Mesodermal cell (in vitro differentiated cells): ENCODE measurements around the gene AFAP1. TPM values are rescaled to one million over a fixed set of nuclear protein-coding genes. Genes with fewer than 3 reads are reported as not detected.
A peak's percentile ranks its signal among the peaks of the same experiment; 100 is the strongest.

ENCODE experiments used
- H3K27ac ChIP-seq: 2 replicates; pipeline ENCODE4 v1.7.0; 2013; ENCODE audit warnings: mild to moderate bottlenecking, low read depth, low read length, moderate library complexity; ENCODE audit not compliant: severe bottlenecking
- H3K36me3 ChIP-seq: 2 replicates; pipeline ENCODE4 v1.7.1; 2013; ENCODE audit warnings: mild to moderate bottlenecking, low read length, moderate library complexity; ENCODE audit not compliant: control insufficient read depth, insufficient read depth
- H3K4me1 ChIP-seq: one replicate; pipeline ENCODE4 v1.7.1; 2013; ENCODE audit warnings: mild to moderate bottlenecking, low read length; ENCODE audit not compliant: insufficient read depth, control insufficient read depth, poor library complexity, severe bottlenecking
- H3K4me3 ChIP-seq: 2 replicates; pipeline ENCODE4 v1.7.0; 2013; ENCODE audit warnings: low read length, control low read depth, mild to moderate bottlenecking; ENCODE audit not compliant: insufficient read depth, poor library complexity, severe bottlenecking; ENCODE audit errors: extremely low read depth
- H3K9me3 ChIP-seq: 2 replicates; pipeline ENCODE4 v1.7.1; 2013; ENCODE audit warnings: mild to moderate bottlenecking, low read length, moderate library complexity; ENCODE audit not compliant: control insufficient read depth
- WGBS, 2 experiments: methylation state at CpG; one replicate each; pipeline ENCODE4 v1.1.5; 2013; ENCODE audit warnings: missing lambda C conversion rate in 2 of 2; ENCODE audit not compliant: insufficient coverage in 2 of 2; 5-methylcytosine and 5-hydroxymethylcytosine counted together
- polyA plus RNA-seq, 2 experiments: library from polyadenylated mRNA; stranded (reverse); fragments of 50-300 nt; gene quantifications; one replicate each; pipeline ENCODE4 v1.2.3, GENCODE V29; 2013

AFAP1 gene
- polyA plus RNA-seq (2013, experiment 1 of 2), result 22.1 TPM
- 20.3 TPM for polyA plus RNA-seq (2013, experiment 2 of 2)

- H3K36me3 ChIP-seq, result peaks cover 1% of the 10 kb centered on the region
- H3K4me1 ChIP-seq, result peaks cover 6% of the 10 kb centered on the region
- H3K4me3 ChIP-seq, result peak within 1 kb of the TSS; percentile 95
- no peaks in the 10 kb centered on the region for H3K9me3 ChIP-seq
- WGBS, 2 experiments, result 0 to 1% methylated on average over 58 to 70 of the region's 96 CpGs
- H3K27ac ChIP-seq, result peak within 1 kb of the TSS; percentile 78
Measured at GRCh38 chr4:7939377-7940108, at the start of gene AFAP1. Gene AFAP1, minus strand, starts transcription at chr4:7939861. Its CDS starts 67,783 bp downstream, at chr4:7872078.

- no peak overlapping the region for H3K4me3 ChIP-seq
- peaks cover 9% of the 10 kb centered on the region for H3K4me1 ChIP-seq
- H3K27ac ChIP-seq, result no peak overlapping the region
- no peaks in the 10 kb centered on the region for H3K9me3 ChIP-seq
- no peaks in the 10 kb centered on the region for H3K36me3 ChIP-seq
- 100% methylated on average over 1 of the region's 1 CpG; no CpG with 5 or more reads in 1 of the 2 experiments for WGBS, 2 experiments
Measured at GRCh38 chr4:7988437-7988836, 48.8 kb upstream of the AFAP1 start.

GRCh38 chr4:7987148-7987989 lies 47.7 kb upstream of the AFAP1 start:
- no peak overlapping the region for H3K4me3 ChIP-seq
- H3K27ac ChIP-seq, result no peak overlapping the region
- H3K9me3 ChIP-seq, result no peaks in the 10 kb centered on the region
- H3K36me3 ChIP-seq, result no peaks in the 10 kb centered on the region
- WGBS, 2 experiments, result 44 to 46% methylated on average over 5 to 9 of the region's 10 CpGs
- H3K4me1 ChIP-seq, result peaks cover 9% of the 10 kb centered on the region

- peaks cover 9% of the 10 kb centered on the region for H3K4me1 ChIP-seq
- H3K27ac ChIP-seq, result no peak overlapping the region
- no peaks in the 10 kb centered on the region for H3K9me3 ChIP-seq
- 65 to 79% methylated on average over 19 to 20 of the region's 21 CpGs for WGBS, 2 experiments
- H3K4me3 ChIP-seq, result no peak overlapping the region
- H3K36me3 ChIP-seq, result no peaks in the 10 kb centered on the region
Measured at GRCh38 chr4:7985891-7986441, 46.3 kb upstream of the AFAP1 start.

GRCh38 chr4:7985072-7985471 lies 45.4 kb upstream of the AFAP1 start:
- no peaks in the 10 kb centered on the region for H3K36me3 ChIP-seq
- H3K4me1 ChIP-seq, result peaks cover 11% of the 10 kb centered on the region
- H3K9me3 ChIP-seq, result no peaks in the 10 kb centered on the region
- 91 to 95% methylated on average over 12 of the region's 12 CpGs for WGBS, 2 experiments
- no peak overlapping the region for H3K27ac ChIP-seq
- no peak overlapping the region for H3K4me3 ChIP-seq

- WGBS, 2 experiments, result 92 to 93% methylated on average over 25 to 31 of the region's 31 CpGs
- Histone ChIP-seq H3K4me3 (no peak overlapping the region), H3K36me3 (no peaks in the 10 kb centered on the region), H3K9me3 (no peaks in the 10 kb centered on the region), H3K4me1 (peaks cover 18% of the 10 kb centered on the region), H3K27ac (no peak overlapping the region)
Measured at GRCh38 chr4:7984286-7984925, 44.7 kb upstream of the AFAP1 start.

- H3K9me3 ChIP-seq, result no peaks in the 10 kb centered on the region
- 94 to 97% methylated on average over 11 to 13 of the region's 17 CpGs for WGBS, 2 experiments
- peaks cover 28% of the 10 kb centered on the region for H3K4me1 ChIP-seq
- no peak overlapping the region for H3K4me3 ChIP-seq
- no peaks in the 10 kb centered on the region for H3K36me3 ChIP-seq
- no peak overlapping the region for H3K27ac ChIP-seq
Measured at GRCh38 chr4:7983296-7983695, 43.6 kb upstream of the AFAP1 start.

- no peaks in the 10 kb centered on the region for H3K36me3 ChIP-seq
- no peak overlapping the region for H3K4me3 ChIP-seq
- WGBS, 2 experiments, result 85 to 92% methylated on average over 6 to 7 of the region's 8 CpGs
- H3K9me3 ChIP-seq, result no peaks in the 10 kb centered on the region
- no peak overlapping the region for H3K27ac ChIP-seq
- peaks cover 32% of the 10 kb centered on the region for H3K4me1 ChIP-seq
Measured at GRCh38 chr4:7981738-7982394, 42.2 kb upstream of the AFAP1 start.

- Histone ChIP-seq H3K4me3 (no peak overlapping the region), H3K4me1 (peaks cover 23% of the 10 kb centered on the region), H3K9me3 (no peaks in the 10 kb centered on the region), H3K36me3 (no peaks in the 10 kb centered on the region), H3K27ac (no peak overlapping the region)
- WGBS, 2 experiments, result 100% methylated on average over 1 of the region's 2 CpGs; no CpG with 5 or more reads in 1 of the 2 experiments
Measured at GRCh38 chr4:7980036-7980435, 40.4 kb upstream of the AFAP1 start.

GRCh38 chr4:7979652-7979968 lies 39.9 kb upstream of the AFAP1 start:
- 66 to 71% methylated on average over 4 of the region's 4 CpGs for WGBS, 2 experiments
- H3K4me1 ChIP-seq, result peaks cover 23% of the 10 kb centered on the region

More at GRCh38 chr4:7979652-7979968, 39.9 kb upstream of the AFAP1 start:
- H3K9me3 ChIP-seq, result no peaks in the 10 kb centered on the region
- no peak overlapping the region for H3K27ac ChIP-seq
- H3K36me3 ChIP-seq, result no peaks in the 10 kb centered on the region
- no peak overlapping the region for H3K4me3 ChIP-seq
